Stromal cell of bone marrow (primary cell): Measurements from ENCODE around the gene SIX2.

Experiments used
- DNase-seq: peaks from one replicate; pipeline ENCODE4 v3.0.0-alpha.2; 2012; ENCODE audit warnings: low read depth

Gene SIX2

GRCh38 chr2:44967056-44967455 lies 42.2 kb downstream of the SIX2 start:
- DNase-seq, result no peak

GRCh38 chr2:44965684-44966083 lies 43.6 kb downstream of the SIX2 start:
- DNase-seq, result no peak

DNA sequence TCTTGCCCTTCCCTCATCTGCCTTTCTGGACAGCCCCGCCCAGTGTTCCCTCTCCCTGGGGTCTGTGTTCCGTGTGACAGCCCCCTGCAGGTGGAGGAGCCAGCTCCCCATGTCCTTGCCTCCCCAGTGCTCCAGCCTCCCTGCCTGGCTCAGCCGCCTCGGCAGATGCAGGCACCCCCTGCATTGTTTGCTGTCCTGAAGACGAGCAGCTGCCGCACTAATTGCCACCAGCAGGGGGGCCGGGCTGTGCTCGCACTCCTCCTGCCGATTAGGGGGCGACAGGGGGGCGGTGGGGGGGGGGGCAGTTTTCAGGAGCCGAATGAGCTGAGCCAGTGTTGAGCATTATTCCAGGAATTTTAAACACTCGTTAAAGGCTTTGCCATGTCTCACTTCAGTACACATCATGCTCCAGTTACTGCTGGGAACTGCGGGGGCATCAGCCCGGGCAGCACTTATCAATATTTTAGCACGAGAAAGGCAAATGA lies 44.5 kb downstream of the SIX2 start:
- no peak for DNase-seq

- no peak for DNase-seq
These were observed 47.0 kb downstream of the SIX2 start for GRCh38 chr2:44962176-44962695.

- DNase-seq, result no peak
These were observed 48.4 kb downstream of the SIX2 start for GRCh38 chr2:44960871-44961270.

DNA sequence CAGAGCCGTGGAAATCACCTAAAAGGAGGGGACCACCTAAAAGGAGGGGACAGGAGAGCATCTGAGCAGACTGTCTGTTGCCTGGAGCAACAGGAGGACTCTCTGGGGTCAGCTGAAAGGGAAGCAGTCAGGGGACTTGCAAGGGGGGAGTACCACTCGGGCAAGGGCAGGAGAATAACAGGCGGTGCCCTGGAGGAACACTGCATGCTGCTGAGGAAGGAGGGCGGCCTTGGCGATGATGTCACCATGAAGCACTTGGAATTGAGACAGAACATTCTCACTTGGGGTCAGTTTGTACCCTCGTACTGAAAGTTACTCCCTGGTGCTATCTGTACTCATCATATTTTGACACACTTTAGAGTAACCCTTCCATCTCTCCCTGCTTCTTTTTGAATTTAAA lies 49.4 kb downstream of the SIX2 start:
- DNase-seq, result no peak

DNA sequence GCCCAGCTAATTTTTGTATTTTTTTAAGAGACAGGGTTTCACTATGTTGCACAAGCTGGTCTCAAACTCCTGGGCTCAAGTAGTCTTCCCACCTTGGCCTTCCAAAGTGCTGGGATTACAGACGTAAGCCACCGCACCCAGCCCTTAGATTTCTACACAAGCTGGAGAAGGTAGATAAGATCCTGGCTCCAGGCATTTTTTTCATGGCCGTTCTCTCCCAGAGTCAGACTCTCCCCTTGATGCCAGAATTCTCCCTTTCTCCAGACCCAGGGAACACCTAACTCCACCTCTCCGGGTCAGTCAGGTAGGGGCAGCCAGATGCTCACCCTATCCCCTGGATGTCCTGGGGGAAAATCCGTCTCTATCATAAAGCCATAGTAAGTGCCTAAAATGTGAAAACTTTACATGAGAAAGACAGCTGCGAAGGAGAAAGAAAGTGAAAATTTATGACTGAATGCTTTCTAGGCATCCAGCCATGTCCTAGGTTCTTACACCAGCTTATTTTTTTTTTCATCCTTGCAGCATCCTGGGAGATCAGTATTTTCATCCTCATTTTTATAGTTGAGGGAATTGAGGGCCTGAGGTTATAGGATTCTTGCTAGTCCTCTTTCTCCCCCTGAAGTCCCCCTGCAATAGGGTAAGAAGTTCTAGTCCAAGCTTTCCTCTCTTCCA lies 51.5 kb downstream of the SIX2 start:
- DNase-seq, result no peak

GRCh38 chr2:44956843-44957242 lies 52.4 kb downstream of the SIX2 start:
- no peak for DNase-seq

- peak; percentile 34 for DNase-seq
These were observed 53.5 kb downstream of the SIX2 start for GRCh38 chr2:44955593-44956392.
